ENCODE results near the gene NAGS. TPM values are rescaled to one million over a fixed set of nuclear protein-coding genes. Genes with fewer than 3 reads are reported as not detected.

NAGS gene
- total and polyA plus RNA-seq, 2 donors (not counting 1 experiment from before 2014, with no cell fraction given) = 0.66 to 2.2 TPM

GRCh38 chr17:44039829-44040635, 35.6 kb downstream of the NAGS start:
- H3K4me1 ChIP-seq (ENCODE audit: control insufficient read depth in 2 of 2, insufficient read depth in 2 of 2, low read length in 2 of 2) = no peaks in the 10 kb centered on the region
- no peaks in the 10 kb centered on the region for H3K9me3 ChIP-seq (ENCODE audit: control extremely low read depth in 1 of 3, control insufficient read depth in 2 of 3, insufficient read depth in 1 of 3, low read length in 2 of 3)
- 100% methylated on average over 2 of the region's 6 CpGs for WGBS (ENCODE audit: insufficient coverage)
- H3K4me1 Mint-ChIP-seq = peaks cover 9% of the 10 kb centered on the region
- no peak overlapping the region for H2AFZ ChIP-seq (ENCODE audit: insufficient read depth, low read depth, low read length, poor library complexity, severe bottlenecking)
- ATAC-seq (ENCODE audit: low read depth) (no peak), DNase-seq (no peak)
- H3K4me3 ChIP-seq (ENCODE audit: control extremely low read depth in 1 of 5, extremely low read depth in 1 of 5, insufficient read depth in 1 of 5, low read depth in 2 of 5, low read length in 4 of 5) = no peak overlapping the region
- CTCF ChIA-PET = interaction anchor here (0.6 to 8.4 kb wide), 6 partner anchors 16 to 407 kb away, joined by 3 to 180 read pairs (median 6); partner anchors contain the start of genes MPP2 and PPY
- intact Hi-C loops (cut with micrococcal nuclease) = loop anchor here (2.0 kb wide), 1 partner anchor 33 kb away; no protein-coding TSS in a partner anchor
- no peaks in the 10 kb centered on the region for H3K9me3 Mint-ChIP-seq (ENCODE audit: insufficient read depth)
- H3K4me3 Mint-ChIP-seq = no peak overlapping the region
- H4K20me1 ChIP-seq (ENCODE audit: control insufficient read depth, insufficient read depth, low read length, poor library complexity, severe bottlenecking) = peaks cover 31% of the 10 kb centered on the region
- POLR2A ChIA-PET = no interaction called here
- H3K4me2 ChIP-seq (replicated peaks; ENCODE audit: low read depth, low read length, poor library complexity, severe bottlenecking) = no peak overlapping the region
- H3K27ac Mint-ChIP-seq = no peak overlapping the region
- no peaks in the 10 kb centered on the region for H3K27me3 ChIP-seq (replicated peaks in 1 of 4; ENCODE audit: control extremely low read depth in 1 of 4, control insufficient read depth in 3 of 4, insufficient read depth in 4 of 4, low read length in 3 of 4)
- TF ChIP-seq, protein P1, sequence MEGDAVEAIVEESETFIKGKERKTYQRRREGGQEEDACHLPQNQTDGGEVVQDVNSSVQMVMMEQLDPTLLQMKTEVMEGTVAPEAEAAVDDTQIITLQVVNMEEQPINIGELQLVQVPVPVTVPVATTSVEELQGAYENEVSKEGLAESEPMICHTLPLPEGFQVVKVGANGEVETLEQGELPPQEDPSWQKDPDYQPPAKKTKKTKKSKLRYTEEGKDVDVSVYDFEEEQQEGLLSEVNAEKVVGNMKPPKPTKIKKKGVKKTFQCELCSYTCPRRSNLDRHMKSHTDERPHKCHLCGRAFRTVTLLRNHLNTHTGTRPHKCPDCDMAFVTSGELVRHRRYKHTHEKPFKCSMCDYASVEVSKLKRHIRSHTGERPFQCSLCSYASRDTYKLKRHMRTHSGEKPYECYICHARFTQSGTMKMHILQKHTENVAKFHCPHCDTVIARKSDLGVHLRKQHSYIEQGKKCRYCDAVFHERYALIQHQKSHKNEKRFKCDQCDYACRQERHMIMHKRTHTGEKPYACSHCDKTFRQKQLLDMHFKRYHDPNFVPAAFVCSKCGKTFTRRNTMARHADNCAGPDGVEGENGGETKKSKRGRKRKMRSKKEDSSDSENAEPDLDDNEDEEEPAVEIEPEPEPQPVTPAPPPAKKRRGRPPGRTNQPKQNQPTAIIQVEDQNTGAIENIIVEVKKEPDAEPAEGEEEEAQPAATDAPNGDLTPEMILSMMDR (IDR thresholded peaks at IDR 0.05) = no peak
- no peak for TF ChIP-seq EZH2 (IDR thresholded peaks at IDR 0.05; ENCODE audit: borderline replicate concordance, insufficient read depth, low read depth, low read length, poor library complexity, severe bottlenecking)
- peaks cover 23% of the 10 kb centered on the region for H3K79me2 ChIP-seq (ENCODE audit: control insufficient read depth, insufficient read depth, low read length)
- no peak overlapping the region for H3K9ac ChIP-seq (ENCODE audit: low read length)
- H3K36me3 ChIP-seq (replicated peaks in 1 of 2; ENCODE audit: control extremely low read depth in 1 of 2, control insufficient read depth in 1 of 2, extremely low read depth in 1 of 2, insufficient read depth in 2 of 2, low read length in 1 of 2) = peaks cover 6 to 35% of the 10 kb centered on the region in 2 experiments
- H3K27me3 Mint-ChIP-seq = no peaks in the 10 kb centered on the region
- H3K27ac ChIP-seq (ENCODE audit: low read length in 2 of 2) = no peak overlapping the region

- CTCF ChIA-PET = interaction anchor here (0.5 to 8.4 kb wide), 11 partner anchors 10 to 165 kb away, joined by 3 to 180 read pairs (median 3); partner anchors contain the start of gene PPY
- Histone ChIP-seq H3K79me2 (ENCODE audit: control insufficient read depth, insufficient read depth, low read length) (peaks cover 32% of the 10 kb centered on the region), H3K4me3 (ENCODE audit: control extremely low read depth in 1 of 5, extremely low read depth in 1 of 5, insufficient read depth in 1 of 5, low read depth in 2 of 5, low read length in 4 of 5) (no peak overlapping the region), H3K27me3 (replicated peaks in 1 of 4; ENCODE audit: control extremely low read depth in 1 of 4, control insufficient read depth in 3 of 4, insufficient read depth in 4 of 4, low read length in 3 of 4) (no peaks in the 10 kb centered on the region), H3K4me2 (replicated peaks; ENCODE audit: low read depth, low read length, poor library complexity, severe bottlenecking) (no peak overlapping the region), H2AFZ (ENCODE audit: insufficient read depth, low read depth, low read length, poor library complexity, severe bottlenecking) (no peak overlapping the region), H3K9me3 (ENCODE audit: control extremely low read depth in 1 of 3, control insufficient read depth in 2 of 3, insufficient read depth in 1 of 3, low read length in 2 of 3) (peaks cover 0 to 6% (median 0%) of the 10 kb centered on the region in 3 donors), H3K36me3 (replicated peaks in 1 of 2; ENCODE audit: control extremely low read depth in 1 of 2, control insufficient read depth in 1 of 2, extremely low read depth in 1 of 2, insufficient read depth in 2 of 2, low read length in 1 of 2) (peaks cover 3 to 23% of the 10 kb centered on the region in 2 experiments), H3K4me1 (ENCODE audit: control insufficient read depth in 2 of 2, insufficient read depth in 2 of 2, low read length in 2 of 2) (no peaks in the 10 kb centered on the region), H4K20me1 (ENCODE audit: control insufficient read depth, insufficient read depth, low read length, poor library complexity, severe bottlenecking) (peaks cover 41% of the 10 kb centered on the region), H3K9ac (ENCODE audit: low read length) (no peak overlapping the region), H3K27ac (ENCODE audit: low read length in 2 of 2) (no peak overlapping the region)
- DNase-seq (no peak), ATAC-seq (ENCODE audit: low read depth) (no peak)
- TF ChIP-seq, protein P1 (IDR thresholded peaks at IDR 0.05) = no peak
- TF ChIP-seq EZH2 (IDR thresholded peaks at IDR 0.05; ENCODE audit: borderline replicate concordance, insufficient read depth, low read depth, low read length, poor library complexity, severe bottlenecking) = no peak
- Mint-ChIP-seq H3K4me3 (no peak overlapping the region), H3K4me1 (peaks cover 9% of the 10 kb centered on the region), H3K9me3 (ENCODE audit: insufficient read depth) (no peaks in the 10 kb centered on the region), H3K27ac (no peak overlapping the region), H3K27me3 (no peaks in the 10 kb centered on the region)
- POLR2A ChIA-PET = no interaction called here
- intact Hi-C loops (cut with micrococcal nuclease) = no loop called here
- 100% methylated on average over 2 of the region's 4 CpGs for WGBS (ENCODE audit: insufficient coverage)
These were observed 38.9 kb downstream of the NAGS start for GRCh38 chr17:44043272-44043696.

Measured in B cell (primary cell).